ENCODE measurements around the gene HLCS.

- TF ChIP-seq POLR2A (IDR thresholded peaks at IDR 0.05): no peak
- no peak for TF ChIP-seq CTCF (IDR thresholded peaks at IDR 0.05)
Measured at GRCh38 chr21:36841866-36842265, 124.6 kb downstream of the HLCS start.

All from right lobe of liver (tissue), 4 donors.